ENCODE data around the gene CASZ1.

DNA sequence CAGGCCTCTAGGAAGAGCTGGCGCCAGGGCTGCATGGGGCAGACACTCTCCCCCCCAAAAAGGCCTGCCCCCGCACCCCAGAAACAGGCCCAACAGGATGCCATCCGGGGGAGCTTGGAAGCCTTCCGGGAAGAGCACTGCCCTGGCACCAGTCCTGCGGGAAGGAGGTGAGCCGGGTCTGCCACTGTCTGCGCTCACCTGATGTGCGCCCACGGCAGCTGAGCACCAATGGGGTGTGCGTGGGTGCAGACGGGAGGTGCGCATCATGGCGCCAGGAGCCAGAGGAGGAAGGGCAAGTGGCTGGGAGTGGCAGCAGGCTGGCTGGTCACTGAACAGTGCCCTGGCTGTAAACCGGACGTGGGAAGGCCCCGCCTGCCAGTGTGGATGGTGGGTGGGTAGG, 73.6 kb downstream of the CASZ1 start:
- TF ChIP-seq, protein P1, sequence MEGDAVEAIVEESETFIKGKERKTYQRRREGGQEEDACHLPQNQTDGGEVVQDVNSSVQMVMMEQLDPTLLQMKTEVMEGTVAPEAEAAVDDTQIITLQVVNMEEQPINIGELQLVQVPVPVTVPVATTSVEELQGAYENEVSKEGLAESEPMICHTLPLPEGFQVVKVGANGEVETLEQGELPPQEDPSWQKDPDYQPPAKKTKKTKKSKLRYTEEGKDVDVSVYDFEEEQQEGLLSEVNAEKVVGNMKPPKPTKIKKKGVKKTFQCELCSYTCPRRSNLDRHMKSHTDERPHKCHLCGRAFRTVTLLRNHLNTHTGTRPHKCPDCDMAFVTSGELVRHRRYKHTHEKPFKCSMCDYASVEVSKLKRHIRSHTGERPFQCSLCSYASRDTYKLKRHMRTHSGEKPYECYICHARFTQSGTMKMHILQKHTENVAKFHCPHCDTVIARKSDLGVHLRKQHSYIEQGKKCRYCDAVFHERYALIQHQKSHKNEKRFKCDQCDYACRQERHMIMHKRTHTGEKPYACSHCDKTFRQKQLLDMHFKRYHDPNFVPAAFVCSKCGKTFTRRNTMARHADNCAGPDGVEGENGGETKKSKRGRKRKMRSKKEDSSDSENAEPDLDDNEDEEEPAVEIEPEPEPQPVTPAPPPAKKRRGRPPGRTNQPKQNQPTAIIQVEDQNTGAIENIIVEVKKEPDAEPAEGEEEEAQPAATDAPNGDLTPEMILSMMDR (IDR thresholded peaks at IDR 0.05) = no peak
- TF ChIP-seq POLR2A (IDR thresholded peaks at IDR 0.05) = no peak
